KOPT-K1 (cell line): ENCODE data around the gene DNAL1.
A peak's percentile ranks its signal among the peaks of the same experiment; 100 is the strongest.

Source experiments
- H3K27ac ChIP-seq: fragments of 200-600 bp; sonication (generic); 2 replicates; pipeline ENCODE4 v1.5.1; 2016; ENCODE audit warnings: antibody characterized with exemption, mild to moderate bottlenecking, low read depth, low read length; ENCODE audit not compliant: poor library complexity, severe bottlenecking
- H3K36me3 ChIP-seq: fragments of 200-600 bp; sonication (generic); 2 replicates; pipeline ENCODE4 v1.5.1; 2017; ENCODE audit warnings: antibody characterized with exemption, mild to moderate bottlenecking, low read length, moderate library complexity; ENCODE audit not compliant: insufficient read depth
- H3K9me3 ChIP-seq: fragments of 200-600 bp; sonication (generic); 2 replicates; pipeline ENCODE4 v1.5.1; 2017; ENCODE audit warnings: antibody characterized with exemption, low read length, mild to moderate bottlenecking; ENCODE audit not compliant: insufficient read depth, poor library complexity, severe bottlenecking

Gene DNAL1

DNA sequence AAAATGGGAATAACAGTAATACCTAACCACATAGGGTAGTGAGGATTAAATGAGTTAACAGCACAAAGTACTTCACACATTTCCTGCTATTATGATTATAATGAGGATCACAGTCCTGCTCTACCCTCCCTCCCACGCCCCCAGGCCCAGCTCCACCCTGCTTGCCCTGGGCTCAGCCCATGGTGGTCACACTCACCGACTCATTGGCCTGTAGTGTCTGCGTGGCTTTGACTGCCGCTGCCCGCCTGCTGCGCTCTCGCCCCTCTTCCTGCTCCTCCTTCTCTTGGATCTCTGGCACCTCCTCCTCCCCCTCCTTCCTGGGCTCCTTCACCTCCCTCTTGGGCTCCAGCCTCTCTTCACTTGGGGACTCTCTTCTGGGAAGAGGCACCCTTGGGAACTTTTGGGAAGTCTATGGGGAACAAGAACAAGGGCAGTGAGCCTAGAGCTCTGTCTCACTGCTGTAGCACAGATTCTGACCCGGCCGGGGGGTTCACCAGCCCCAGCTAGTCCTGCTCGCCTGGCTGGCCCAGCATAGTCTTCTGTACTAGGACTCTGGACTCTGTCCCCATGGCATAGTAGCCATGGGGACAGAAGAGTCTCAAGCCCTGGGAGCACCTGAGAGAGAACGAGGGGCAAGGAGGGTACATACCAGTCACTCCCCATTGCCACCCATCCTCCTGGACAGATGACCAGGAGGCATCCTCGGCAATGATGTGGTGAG lies 76.5 kb downstream of the DNAL1 start:
- peaks cover 95% of the 10 kb centered on the region for H3K36me3 ChIP-seq
- H3K27ac ChIP-seq, result no peak overlapping the region
- no peaks in the 10 kb centered on the region for H3K9me3 ChIP-seq

DNA sequence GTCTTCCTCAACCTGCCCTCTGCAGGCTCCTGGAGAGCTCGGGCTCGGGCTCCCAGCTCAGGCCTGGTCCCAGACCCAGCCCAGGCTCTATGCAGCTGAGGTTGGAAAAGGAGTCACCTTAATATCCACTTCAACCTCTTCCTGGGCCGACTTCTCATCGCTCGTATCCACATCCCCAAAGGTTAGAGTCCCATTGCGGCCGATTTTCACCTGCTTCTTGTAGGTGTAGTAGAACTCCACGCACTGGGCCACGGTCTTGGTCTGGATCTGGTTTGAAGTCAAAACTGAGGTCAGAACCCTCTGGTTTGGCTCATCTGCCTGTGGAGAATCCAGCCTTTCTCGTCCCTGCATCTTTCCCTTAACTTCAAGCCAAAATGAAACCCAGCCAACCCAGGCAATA lies 77.8 kb downstream of the DNAL1 start:
- Histone ChIP-seq H3K27ac (no peak overlapping the region), H3K36me3 (peaks cover 98% of the 10 kb centered on the region)

DNA sequence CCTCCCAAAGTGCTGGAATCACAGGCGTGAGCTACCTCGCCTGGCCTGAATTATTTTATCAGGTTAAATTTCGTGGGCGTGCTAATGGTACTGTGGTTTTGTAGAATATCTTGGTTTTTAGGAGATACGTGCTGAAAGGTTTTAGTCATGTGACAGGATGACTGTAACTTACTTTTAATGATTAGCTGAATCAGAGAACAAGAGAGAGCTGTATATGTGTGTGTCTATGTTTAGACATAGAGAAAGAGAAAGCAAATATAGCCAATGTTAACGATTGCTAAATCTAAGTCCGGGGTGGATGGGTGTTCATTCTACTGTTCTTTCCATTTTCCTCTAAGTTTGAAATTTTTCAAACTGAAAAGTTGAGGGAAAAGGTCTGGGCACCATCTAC lies 78.6 kb downstream of the DNAL1 start:
- Histone ChIP-seq H3K27ac (peak overlapping the region; percentile 37), H3K9me3 (no peaks in the 10 kb centered on the region), H3K36me3 (peaks cover 98% of the 10 kb centered on the region)

More for the DNA sequence above, 77.8 kb downstream of the DNAL1 start:
- no peaks in the 10 kb centered on the region for H3K9me3 ChIP-seq

DNA sequence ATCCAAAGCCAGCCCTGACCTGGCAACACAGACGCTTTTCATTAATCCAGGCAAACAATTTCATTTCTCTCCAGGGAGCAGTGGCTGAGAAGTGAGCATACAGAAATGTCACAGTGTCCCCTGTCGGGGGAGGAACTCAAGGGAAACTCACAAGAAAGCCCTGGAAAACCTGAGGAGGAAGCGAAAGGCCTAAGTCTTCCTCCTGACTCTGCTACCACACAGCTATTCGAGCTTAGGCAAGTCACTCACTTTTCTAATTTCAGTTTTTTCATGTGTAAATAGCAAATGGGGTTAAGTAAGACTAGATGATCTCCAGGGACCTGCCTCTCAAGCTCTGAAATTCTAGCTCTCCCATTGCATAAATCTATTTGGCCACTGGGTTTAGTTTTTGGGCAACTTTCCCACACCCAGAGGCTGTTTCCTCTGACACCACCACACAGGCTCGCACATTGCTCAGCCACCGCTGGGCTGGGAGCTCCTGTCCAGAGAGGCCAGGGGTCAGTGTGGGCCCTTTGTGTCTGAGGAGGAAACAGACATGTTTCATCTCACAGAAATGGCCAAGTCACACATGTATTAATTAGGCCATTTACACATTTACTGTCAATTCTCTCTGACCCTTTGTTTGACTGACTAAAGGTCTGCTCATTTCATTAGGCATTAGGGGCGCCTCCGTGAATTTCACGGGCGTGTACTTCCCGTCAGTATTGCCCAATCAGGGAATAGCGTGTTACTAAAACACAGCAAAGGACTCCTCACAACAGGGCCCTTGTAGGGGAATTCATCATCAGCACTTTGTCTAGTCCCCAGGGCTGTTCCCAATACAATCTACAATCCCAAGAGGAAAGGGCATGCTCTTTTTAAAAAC lies 79.2 kb downstream of the DNAL1 start:
- H3K9me3 ChIP-seq, result no peaks in the 10 kb centered on the region
- H3K36me3 ChIP-seq, result peaks cover 99% of the 10 kb centered on the region
- peak overlapping the region; percentile 37 for H3K27ac ChIP-seq

DNA sequence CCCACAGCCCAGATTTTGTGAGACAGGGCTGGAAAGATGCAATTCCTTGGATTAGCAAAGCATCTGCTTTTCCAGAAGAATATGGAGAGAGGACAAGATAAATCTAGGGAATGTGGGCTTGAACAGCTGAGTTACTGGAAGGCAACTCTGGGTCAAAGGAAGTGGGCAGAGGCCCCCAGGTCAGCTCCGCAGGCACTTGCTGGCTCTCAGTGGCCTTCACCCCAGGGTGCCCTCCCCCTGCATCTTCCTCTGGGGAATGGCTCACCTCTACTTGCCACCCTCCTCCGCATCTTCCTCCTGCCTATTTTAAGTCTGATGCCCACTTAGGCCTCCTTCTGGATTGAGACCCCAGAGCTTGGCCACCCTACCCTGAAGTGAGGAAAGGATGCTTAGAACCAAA lies 79.9 kb downstream of the DNAL1 start:
- Histone ChIP-seq H3K36me3 (peaks cover 100% of the 10 kb centered on the region), H3K27ac (no peak overlapping the region), H3K9me3 (no peaks in the 10 kb centered on the region)

DNA sequence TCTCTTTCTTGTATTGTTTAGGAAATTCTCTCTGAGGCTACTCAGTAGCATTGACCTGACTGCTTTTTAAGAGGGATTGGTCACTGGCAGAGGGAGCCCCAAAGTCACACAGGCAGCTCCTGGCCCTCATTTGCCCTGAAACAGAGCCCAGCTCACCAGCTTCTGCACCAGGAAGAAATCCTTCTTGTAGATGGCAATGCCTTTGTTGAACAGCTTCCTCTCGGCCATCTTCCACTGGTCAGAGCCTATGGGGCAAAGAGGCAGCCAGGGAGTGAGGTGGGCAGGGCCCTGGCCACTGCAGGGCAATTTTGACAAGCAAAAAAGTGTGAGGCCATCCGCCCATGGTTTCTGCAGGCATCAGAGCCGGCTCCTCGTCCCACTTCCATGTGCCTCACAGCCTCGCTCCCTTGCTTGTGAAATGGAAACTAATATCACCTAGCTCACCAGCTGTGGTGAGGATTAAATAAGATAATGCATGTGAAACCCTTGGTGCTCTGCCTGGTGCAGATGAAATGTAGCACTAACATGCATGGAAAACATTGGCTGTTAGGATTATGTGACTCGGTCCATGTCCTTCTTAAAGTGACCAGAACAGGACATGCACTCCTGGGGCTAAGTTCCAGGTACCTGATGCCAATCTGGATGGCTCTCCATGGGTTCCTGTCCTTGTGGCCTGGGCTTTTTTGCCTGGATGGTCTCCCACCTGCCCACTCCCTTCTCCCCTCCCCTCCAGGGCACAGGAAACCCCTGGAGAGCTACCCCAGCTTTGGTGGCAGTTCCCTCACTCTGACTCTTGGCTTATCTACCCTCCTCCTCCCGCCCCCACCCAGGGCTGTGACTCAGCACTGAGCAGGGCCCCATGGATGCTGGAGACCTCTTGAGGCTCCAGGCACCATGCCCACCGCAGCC lies 80.6 kb downstream of the DNAL1 start:
- H3K36me3 ChIP-seq, result peaks cover 100% of the 10 kb centered on the region
- no peaks in the 10 kb centered on the region for H3K9me3 ChIP-seq
- H3K27ac ChIP-seq, result peak overlapping the region; percentile 29

DNA sequence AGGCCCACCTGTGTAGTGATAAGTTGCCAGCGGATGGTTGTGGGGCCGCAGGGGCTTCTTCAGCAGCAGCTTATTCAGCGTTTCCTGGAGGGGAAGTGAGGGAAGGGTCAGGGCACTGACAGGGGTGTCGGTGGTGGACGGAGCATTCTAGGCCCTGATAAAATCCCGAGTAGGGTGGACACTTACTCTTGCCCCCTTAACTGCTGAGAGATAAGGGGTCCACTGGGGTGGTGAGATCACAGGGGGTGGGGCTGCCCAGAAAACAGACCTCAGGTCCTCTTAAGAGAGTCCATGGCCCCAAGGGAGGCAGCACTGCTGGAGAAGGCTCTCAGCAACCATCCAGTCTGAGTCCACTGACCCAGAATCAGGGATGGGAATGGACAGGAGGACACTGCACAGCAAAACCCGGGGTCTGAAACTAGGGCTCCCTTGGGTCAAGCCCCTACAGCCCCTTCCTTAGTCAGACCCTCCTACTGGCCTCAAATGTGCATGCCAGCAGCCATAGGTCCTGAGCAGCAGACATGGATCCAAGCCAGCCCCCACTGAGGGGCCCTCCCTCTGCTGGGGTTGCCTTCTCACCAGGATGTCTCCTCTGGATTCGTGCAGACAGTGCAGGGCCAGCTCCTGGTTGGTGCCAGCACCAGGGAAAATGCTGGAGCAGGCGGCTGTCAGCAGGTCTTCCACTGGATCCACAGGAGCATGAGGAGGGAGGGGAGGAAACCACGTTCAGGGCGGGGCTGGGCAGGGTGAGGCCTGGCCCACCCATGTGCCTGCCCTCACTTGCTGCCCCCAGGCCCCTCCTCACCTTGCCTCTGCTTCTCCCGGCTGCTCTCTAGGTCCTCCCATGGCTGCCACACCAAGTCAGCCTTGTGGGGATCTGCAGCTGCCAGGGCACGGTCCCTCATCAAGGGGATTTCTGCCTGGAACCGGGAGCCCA lies 81.5 kb downstream of the DNAL1 start:
- Histone ChIP-seq H3K36me3 (peaks cover 100% of the 10 kb centered on the region), H3K27ac (peak overlapping the region; percentile 29), H3K9me3 (no peaks in the 10 kb centered on the region)

DNA sequence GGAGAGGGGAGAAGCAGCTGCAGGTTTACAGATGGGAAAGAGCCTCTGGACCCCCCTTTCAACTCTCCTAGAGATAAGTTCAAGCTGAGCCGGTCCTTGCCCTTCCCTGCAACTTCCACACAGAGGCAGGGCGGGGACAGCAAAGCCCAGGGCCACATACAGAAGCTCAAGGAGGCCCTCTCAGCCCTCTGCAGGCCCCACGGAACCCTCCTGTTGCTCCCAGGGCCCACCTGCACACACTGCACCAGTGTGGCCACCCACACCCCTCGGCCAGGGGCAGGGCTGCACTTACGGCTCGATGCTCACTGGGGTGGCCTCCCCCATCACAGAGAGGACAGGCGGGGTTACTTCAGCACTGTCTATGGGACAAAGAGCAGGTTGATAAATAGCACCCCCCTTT lies 82.4 kb downstream of the DNAL1 start:
- peak overlapping the region; percentile 29 for H3K27ac ChIP-seq
- no peaks in the 10 kb centered on the region for H3K9me3 ChIP-seq
- peaks cover 100% of the 10 kb centered on the region for H3K36me3 ChIP-seq

DNA sequence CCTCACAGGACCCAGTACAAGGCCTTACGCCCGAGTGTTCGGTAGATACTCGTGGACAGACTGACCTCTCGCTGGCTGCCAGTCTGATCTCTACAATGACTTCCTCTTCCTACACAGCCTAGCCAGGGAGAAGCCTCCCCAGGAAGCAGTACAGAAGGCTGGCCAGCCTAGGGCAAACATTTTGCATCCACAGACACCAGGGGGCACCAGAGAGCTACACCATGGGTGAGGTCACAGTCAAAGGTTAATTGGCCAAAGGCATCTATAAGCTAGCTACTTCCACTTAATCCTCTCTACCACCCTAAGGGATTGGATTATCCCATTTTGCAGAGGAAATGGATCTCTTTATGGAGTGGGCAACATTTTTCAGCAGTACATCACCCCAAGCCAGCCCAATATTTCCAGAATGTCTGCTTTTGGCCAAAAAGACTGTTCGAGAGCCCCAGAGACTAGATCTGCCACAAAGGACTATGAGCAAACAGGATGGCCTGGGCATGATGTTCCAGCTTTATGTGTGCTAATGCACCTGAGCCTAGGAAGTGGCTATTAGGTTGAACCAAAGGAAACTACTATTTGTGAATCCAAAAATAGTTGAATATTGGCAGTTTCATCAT lies 84.0 kb downstream of the DNAL1 start:
- Histone ChIP-seq H3K36me3 (peaks cover 98% of the 10 kb centered on the region), H3K27ac (no peak overlapping the region), H3K9me3 (no peaks in the 10 kb centered on the region)

DNA sequence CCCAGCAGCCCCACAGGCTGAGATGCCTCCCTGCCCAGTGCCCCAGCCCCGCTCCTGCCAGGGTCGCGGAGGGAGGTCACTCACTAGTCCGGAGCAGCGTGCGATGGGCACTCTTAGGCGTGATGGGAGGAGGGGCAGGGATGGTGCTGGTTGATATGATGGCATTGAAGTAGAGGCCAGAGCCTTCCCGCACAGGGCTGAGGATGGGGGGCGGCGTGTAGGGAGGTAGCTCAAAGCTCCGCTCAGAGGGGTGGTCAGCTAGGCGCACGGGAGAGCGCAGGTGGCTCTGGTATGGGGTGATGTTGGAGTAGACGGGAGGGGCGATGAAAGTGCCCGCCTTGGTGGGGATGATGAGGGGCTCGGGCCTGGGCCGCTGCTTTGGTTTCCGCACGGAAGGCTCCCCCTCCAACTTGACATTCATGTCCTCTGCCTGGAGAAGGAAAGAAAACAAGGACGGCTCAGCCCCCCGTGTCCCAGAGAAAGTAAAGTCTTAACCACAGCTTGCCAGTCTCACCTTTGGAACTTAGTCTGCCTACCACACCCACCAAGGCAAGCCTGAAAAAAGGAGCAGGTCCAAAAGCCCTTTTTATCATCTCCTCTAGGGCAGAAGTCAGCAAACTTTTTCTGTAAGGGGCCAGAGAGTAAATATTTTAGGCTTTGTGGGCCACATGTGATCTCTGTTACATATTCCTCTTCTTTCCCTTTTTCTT lies 84.9 kb downstream of the DNAL1 start:
- Histone ChIP-seq H3K27ac (no peak overlapping the region), H3K9me3 (no peaks in the 10 kb centered on the region), H3K36me3 (peaks cover 97% of the 10 kb centered on the region)

DNA sequence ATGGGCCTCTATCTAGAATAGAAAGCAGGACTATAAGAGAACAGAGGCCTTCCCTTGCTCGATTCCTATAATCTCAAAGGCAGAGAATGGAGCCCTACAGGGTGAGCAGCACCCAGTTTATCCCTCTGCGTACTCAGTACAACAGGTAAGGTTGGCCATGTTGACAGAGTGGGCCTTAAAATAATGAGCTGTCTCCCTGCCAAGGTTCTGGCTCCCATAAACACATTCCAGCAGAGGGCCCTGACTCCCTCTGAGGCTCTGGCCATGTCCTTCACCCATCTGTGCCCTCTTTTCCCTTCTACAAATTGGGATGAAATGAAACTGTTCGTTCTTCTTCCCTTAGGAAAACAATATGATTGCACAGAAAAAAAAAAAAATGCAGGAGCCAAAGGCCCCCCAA lies 86.3 kb downstream of the DNAL1 start:
- Histone ChIP-seq H3K27ac (no peak overlapping the region), H3K9me3 (no peaks in the 10 kb centered on the region), H3K36me3 (peaks cover 96% of the 10 kb centered on the region)

DNA sequence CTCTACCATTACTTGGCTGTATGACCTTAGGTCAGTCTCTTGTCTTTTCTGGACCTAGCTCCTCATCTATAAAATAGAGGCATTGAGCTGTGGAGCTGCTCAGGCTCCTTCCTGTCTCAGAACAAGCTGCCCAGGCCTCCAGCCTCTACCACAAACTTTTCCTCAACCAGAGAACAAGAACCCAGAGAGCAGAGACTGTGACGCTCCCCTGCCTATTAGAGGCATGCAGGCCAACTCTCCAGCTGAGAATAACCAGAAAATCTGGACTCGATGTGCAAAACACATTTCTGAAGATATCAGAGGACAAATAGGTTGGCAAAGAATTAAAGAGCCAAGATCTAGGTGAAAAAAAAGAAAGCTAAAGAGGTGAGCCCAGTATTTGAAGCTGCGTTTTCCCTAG lies 87.2 kb downstream of the DNAL1 start:
- no peaks in the 10 kb centered on the region for H3K9me3 ChIP-seq
- H3K27ac ChIP-seq, result no peak overlapping the region
- peaks cover 96% of the 10 kb centered on the region for H3K36me3 ChIP-seq

DNA sequence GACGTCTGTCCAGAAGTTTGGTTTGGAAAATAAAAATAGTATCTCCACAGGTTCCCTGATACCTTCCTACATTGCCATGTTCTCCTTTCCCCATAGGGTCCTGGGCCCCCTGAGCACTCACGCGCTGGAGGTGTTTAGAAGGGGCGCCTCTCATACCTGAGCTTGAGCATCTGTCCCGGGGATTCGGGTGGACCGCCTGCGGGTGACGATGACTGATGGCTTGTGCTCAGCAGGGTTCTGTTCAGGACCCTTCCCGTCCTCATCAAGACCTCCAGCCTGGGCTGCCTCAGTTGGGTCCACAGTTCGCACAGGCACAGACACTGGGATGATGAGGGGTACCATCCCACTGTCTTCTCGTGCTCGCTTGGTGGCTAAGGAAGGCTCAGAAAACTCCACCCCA lies 92.1 kb downstream of the DNAL1 start:
- Histone ChIP-seq H3K36me3 (peaks cover 81% of the 10 kb centered on the region), H3K27ac (no peak overlapping the region), H3K9me3 (no peaks in the 10 kb centered on the region)
